ENCODE data around the gene NLGN1. TPM values are rescaled to one million over a fixed set of nuclear protein-coding genes. Genes with fewer than 3 reads are reported as not detected.

NLGN1 gene
- total and polyA plus RNA-seq, 2 of the 8 experiments (the other 6 are each of a cell fraction or from before 2014, with no cell fraction given): 7.8 to 14.8 TPM

DNA sequence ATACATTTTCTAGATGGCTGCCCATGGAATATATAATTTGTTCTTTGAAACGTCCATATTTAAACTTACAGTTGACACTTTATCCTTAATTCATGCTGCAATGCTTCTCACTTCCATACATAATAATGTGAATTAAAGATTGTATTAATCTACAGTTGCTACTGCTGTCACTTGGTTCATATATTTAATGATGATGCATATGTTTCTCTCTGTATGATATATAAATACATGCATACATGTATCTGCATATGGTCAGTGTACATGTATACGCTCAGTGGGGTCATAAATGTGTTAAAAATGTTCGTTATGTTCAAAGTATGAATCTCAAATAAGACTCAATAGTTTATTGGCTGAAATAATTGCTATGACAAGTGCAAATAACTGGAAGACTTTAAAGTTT lies 382.5 kb downstream of the NLGN1 start:
- no peak overlapping the region for H4K91ac ChIP-seq (replicated peaks; ENCODE audit: insufficient read length, low read length)
- peaks cover 0 to 3% (median 0%) of the 10 kb centered on the region in 4 experiments; a peak in 1 of 7 replicates for H3K4me1 ChIP-seq (replicated peaks in 1 of 4; ENCODE audit: control insufficient read depth in 3 of 4, insufficient read depth in 4 of 4, low read length in 3 of 4)
- H3K9ac ChIP-seq (replicated peaks in 1 of 4; ENCODE audit: extremely low read depth in 1 of 4, low read depth in 3 of 4, low read length in 3 of 4): no peak overlapping the region
- H3K36me3 ChIP-seq (ENCODE audit: control insufficient read depth in 2 of 4, insufficient read depth in 4 of 4, low read length in 3 of 4): no peaks in the 10 kb centered on the region
- H2BK20ac ChIP-seq (ENCODE audit: low read length): no peak overlapping the region
- H2BK12ac ChIP-seq (ENCODE audit: low read depth, low read length): no peak overlapping the region
- H3K79me1 ChIP-seq (ENCODE audit: low read depth, low read length): no peaks in the 10 kb centered on the region
- no peak overlapping the region for H4K5ac ChIP-seq (ENCODE audit: insufficient read length, low read depth, low read length)
- ChIA-PET CTCF (ENCODE audit: partially characterized antibody) (no interaction called here), POLR2A (ENCODE audit: partially characterized antibody) (no interaction called here)
- H3K18ac ChIP-seq (ENCODE audit: extremely low read depth, low read length): no peak overlapping the region
- H3K4ac ChIP-seq (replicated peaks; ENCODE audit: insufficient read length, low read depth, low read length): no peak overlapping the region
- H3K27ac ChIP-seq (ENCODE audit: low read depth, low read length): no peak overlapping the region
- H3K23ac ChIP-seq (ENCODE audit: insufficient read length): no peak overlapping the region
- no peak overlapping the region for H3K4me2 ChIP-seq (ENCODE audit: insufficient read depth in 1 of 2, low read depth in 2 of 2, low read length in 2 of 2)
- H3K23me2 ChIP-seq (ENCODE audit: low read depth, low read length): no peaks in the 10 kb centered on the region
- H3K4me3 ChIP-seq (ENCODE audit: extremely low read depth in 1 of 4, insufficient read depth in 2 of 4, low read depth in 3 of 4, low read length in 4 of 4): no peak overlapping the region
- no peaks in the 10 kb centered on the region for H3K27me3 ChIP-seq (replicated peaks in 1 of 4; ENCODE audit: control insufficient read depth in 3 of 4, extremely low read depth in 1 of 4, insufficient read depth in 3 of 4, low read length in 3 of 4)
- no peak overlapping the region for H3K14ac ChIP-seq (ENCODE audit: insufficient read length)
- DNase-seq (ENCODE audit: low read depth in 1 of 2, low spot score in 2 of 2) (no peak), FAIRE-seq (no peak)
- H2AK5ac ChIP-seq (ENCODE audit: low read depth, low read length): no peak overlapping the region
- H3K56ac ChIP-seq (replicated peaks; ENCODE audit: insufficient read length, low read depth, low read length): no peak overlapping the region
- no peaks in the 10 kb centered on the region for H4K20me1 ChIP-seq (replicated peaks in 1 of 2; ENCODE audit: control insufficient read depth in 1 of 2, insufficient read depth in 2 of 2, low read length in 2 of 2)
- TF ChIP-seq YY1 (IDR thresholded peaks at IDR 0.05; ENCODE audit: low read depth, low read length) (no peak), RAD21 (IDR thresholded peaks at IDR 0.05 in 1 of 2, conservative IDR thresholded peaks at IDR 0.05 in 1 of 2; ENCODE audit: low read depth in 2 of 2, low read length in 2 of 2) (no peak), SIN3A (conservative IDR thresholded peaks at IDR 0.05 in 1 of 2, IDR thresholded peaks at IDR 0.05 in 1 of 2; ENCODE audit: low read depth in 1 of 2, low read length in 2 of 2) (no peak), CREB1 (IDR thresholded peaks at IDR 0.05) (no peak), CHD2 (IDR thresholded peaks at IDR 0.05; ENCODE audit: low read length) (no peak), RBBP5 (IDR thresholded peaks at IDR 0.05; ENCODE audit: borderline replicate concordance, low read depth, low read length) (no peak), JUND (IDR thresholded peaks at IDR 0.05; ENCODE audit: low read length) (no peak)
- TF ChIP-seq, protein P1, sequence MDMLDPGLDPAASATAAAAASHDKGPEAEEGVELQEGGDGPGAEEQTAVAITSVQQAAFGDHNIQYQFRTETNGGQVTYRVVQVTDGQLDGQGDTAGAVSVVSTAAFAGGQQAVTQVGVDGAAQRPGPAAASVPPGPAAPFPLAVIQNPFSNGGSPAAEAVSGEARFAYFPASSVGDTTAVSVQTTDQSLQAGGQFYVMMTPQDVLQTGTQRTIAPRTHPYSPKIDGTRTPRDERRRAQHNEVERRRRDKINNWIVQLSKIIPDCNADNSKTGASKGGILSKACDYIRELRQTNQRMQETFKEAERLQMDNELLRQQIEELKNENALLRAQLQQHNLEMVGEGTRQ (IDR thresholded peaks at IDR 0.05; ENCODE audit: low read length): no peak
- H2BK15ac ChIP-seq (ENCODE audit: low read length): no peak overlapping the region
- WGBS, 2 experiments (ENCODE audit: extremely low coverage in 1 of 2, insufficient coverage in 1 of 2, insufficient read length in 1 of 2, insufficient replicate concordance in 2 of 2, low coverage in 1 of 2, low lambda C conversion rate in 2 of 2, missing lambda C conversion rate in 1 of 2): 93% methylated on average over 3 of the region's 3 CpGs; no CpG with 5 or more reads in 1 of the 2 experiments
- no peak overlapping the region for H2BK120ac ChIP-seq (replicated peaks; ENCODE audit: low read depth, low read length)
- H2AFZ ChIP-seq (ENCODE audit: low read length): no peak overlapping the region
- H3K79me2 ChIP-seq (ENCODE audit: control insufficient read depth in 1 of 2, insufficient read depth in 2 of 2, low read length in 2 of 2): no peaks in the 10 kb centered on the region
- H2BK5ac ChIP-seq (ENCODE audit: low read depth, low read length): no peak overlapping the region
- no peak overlapping the region for H4K8ac ChIP-seq (ENCODE audit: extremely low read depth, insufficient read depth, low read length)
- H3K9me3 ChIP-seq (ENCODE audit: insufficient read depth in 2 of 2, low read depth in 1 of 2, low read length in 1 of 2): no peaks in the 10 kb centered on the region
